Skeletal muscle tissue (tissue), 4 donors: ENCODE measurements around the gene PNKP. TPM values are rescaled to one million over a fixed set of nuclear protein-coding genes. Genes with fewer than 3 reads are reported as not detected.

Experiments
- H3K27ac ChIP-seq: one replicate; pipeline ENCODE4 v1.7.0; 2013; ENCODE audit warnings: mild to moderate bottlenecking, low read depth, low read length, inconsistent platforms
- H3K27me3 ChIP-seq, 3 donors: one replicate each; pipeline ENCODE4 v1.7.0; 2013; ENCODE audit warnings: low read length in 3 of 3; ENCODE audit not compliant: control insufficient read depth in 3 of 3, insufficient read depth in 3 of 3
- H3K36me3 ChIP-seq, 3 donors: one replicate each; pipeline ENCODE4 v1.7.0; 2013; ENCODE audit warnings: low read length in 3 of 3; ENCODE audit not compliant: control insufficient read depth in 3 of 3, insufficient read depth in 3 of 3
- H3K4me1 ChIP-seq, 3 donors: one replicate each; pipeline ENCODE4 v1.7.0; 2013; ENCODE audit warnings: low read length in 3 of 3, mild to moderate bottlenecking in 3 of 3; ENCODE audit not compliant: control insufficient read depth in 3 of 3, insufficient read depth in 3 of 3
- H3K4me3 ChIP-seq, 3 donors: one replicate each; pipeline ENCODE4 v1.7.0; 2013; ENCODE audit warnings: low read length in 3 of 3
- H3K9ac ChIP-seq, 3 donors: one replicate each; pipeline ENCODE4 v1.7.0; 2013; ENCODE audit warnings: low read length in 3 of 3, mild to moderate bottlenecking in 3 of 3, moderate library complexity in 2 of 3, low read depth in 1 of 3
- H3K9me3 ChIP-seq, 3 donors: one replicate each; pipeline ENCODE4 v1.7.0; 2013; ENCODE audit warnings: low read length in 3 of 3; ENCODE audit not compliant: control insufficient read depth in 3 of 3
- total RNA-seq: library from RNA; depleted of rRNA; stranded (reverse); fragments of >200 nt; gene quantifications from one replicate; pipeline ENCODE4 v1.2.3, GENCODE V29; 2014
- donor health status: Osteomylitis.

Gene PNKP
- total RNA-seq, 1 donor from 2014 or later = 17.2 TPM

GRCh38 chr19:49871349-49871985 is 4.1 kb upstream of the PNKP start:
- peaks cover 53 to 72% (median 68%) of the 10 kb centered on the region in 3 donors for H3K4me1 ChIP-seq
- peaks cover 12 to 20% (median 20%) of the 10 kb centered on the region in 3 donors for H3K36me3 ChIP-seq
- no peak overlapping the region for H3K27ac ChIP-seq
- H3K4me3 ChIP-seq = no peak overlapping the region
- H3K27me3 ChIP-seq = no peaks in the 10 kb centered on the region
- no peaks in the 10 kb centered on the region for H3K9me3 ChIP-seq
- peak overlapping the region in 1 of 3 donors; percentile 60 for H3K9ac ChIP-seq

- Histone ChIP-seq H3K27me3 (no peaks in the 10 kb centered on the region), H3K4me3 (peak overlapping the region; percentile 71 to 82 (median 77)), H3K4me1 (peaks cover 56 to 76% (median 71%) of the 10 kb centered on the region in 3 donors), H3K9ac (peak overlapping the region; percentile 52 to 89 (median 81)), H3K9me3 (no peaks in the 10 kb centered on the region), H3K36me3 (peaks cover 12 to 20% (median 17%) of the 10 kb centered on the region in 3 donors), H3K27ac (peak overlapping the region; percentile 82)
These were observed 3.0 kb upstream of the PNKP start for GRCh38 chr19:49870309-49870901.

GRCh38 chr19:49869484-49870308 is 2.3 kb upstream of the PNKP start:
- Histone ChIP-seq H3K9me3 (no peaks in the 10 kb centered on the region), H3K4me3 (peak overlapping the region; percentile 71 to 82 (median 77)), H3K4me1 (peaks cover 56 to 76% (median 66%) of the 10 kb centered on the region in 3 donors), H3K27me3 (no peaks in the 10 kb centered on the region), H3K36me3 (peaks cover 13 to 20% (median 17%) of the 10 kb centered on the region in 3 donors), H3K9ac (peak overlapping the region; percentile 52 to 89 (median 81)), H3K27ac (peak overlapping the region; percentile 96)

GRCh38 chr19:49869009-49869483 is 1.7 kb upstream of the PNKP start:
- Histone ChIP-seq H3K27me3 (no peaks in the 10 kb centered on the region), H3K4me3 (peak overlapping the region; percentile 54 to 75 (median 70)), H3K27ac (peak overlapping the region; percentile 96), H3K36me3 (peaks cover 17 to 21% (median 18%) of the 10 kb centered on the region in 3 donors), H3K9me3 (no peaks in the 10 kb centered on the region), H3K4me1 (peaks cover 50 to 74% (median 59%) of the 10 kb centered on the region in 3 donors), H3K9ac (peak overlapping the region in 2 of 3 donors; percentile 71 to 74)

- Histone ChIP-seq H3K36me3 (peaks cover 18 to 32% (median 28%) of the 10 kb centered on the region in 3 donors), H3K9me3 (no peaks in the 10 kb centered on the region), H3K4me3 (no peak overlapping the region), H3K27me3 (no peaks in the 10 kb centered on the region), H3K9ac (no peak overlapping the region), H3K27ac (no peak overlapping the region), H3K4me1 (peaks cover 29 to 55% (median 35%) of the 10 kb centered on the region in 3 donors)
These were observed 2.5 kb downstream of the PNKP start for GRCh38 chr19:49864890-49865289.

- Histone ChIP-seq H3K9ac (no peak overlapping the region), H3K36me3 (peaks cover 24 to 36% (median 32%) of the 10 kb centered on the region in 3 donors), H3K27ac (no peak overlapping the region), H3K4me3 (no peak overlapping the region), H3K27me3 (no peaks in the 10 kb centered on the region), H3K9me3 (no peaks in the 10 kb centered on the region), H3K4me1 (peaks cover 25 to 48% (median 31%) of the 10 kb centered on the region in 3 donors)
These were observed 3.4 kb downstream of the PNKP start for GRCh38 chr19:49863935-49864320.

- peaks cover 21 to 47% (median 28%) of the 10 kb centered on the region in 3 donors for H3K4me1 ChIP-seq
- H3K9me3 ChIP-seq = no peaks in the 10 kb centered on the region
- no peak overlapping the region for H3K4me3 ChIP-seq
- peak overlapping the region in 1 of 3 donors; percentile 8 for H3K9ac ChIP-seq
- H3K36me3 ChIP-seq = peaks cover 24 to 41% (median 36%) of the 10 kb centered on the region in 3 donors
- H3K27me3 ChIP-seq = no peaks in the 10 kb centered on the region
- no peak overlapping the region for H3K27ac ChIP-seq
These were observed 4.0 kb downstream of the PNKP start for GRCh38 chr19:49863254-49863934.

GRCh38 chr19:49862391-49863253 is 4.8 kb downstream of the PNKP start:
- no peak overlapping the region for H3K27ac ChIP-seq
- peaks cover 15 to 39% (median 22%) of the 10 kb centered on the region in 3 donors for H3K4me1 ChIP-seq

More at GRCh38 chr19:49862391-49863253, 4.8 kb downstream of the PNKP start:
- Histone ChIP-seq H3K9ac (no peak overlapping the region), H3K36me3 (peaks cover 27 to 46% (median 43%) of the 10 kb centered on the region in 3 donors), H3K27me3 (no peaks in the 10 kb centered on the region), H3K4me3 (no peak overlapping the region), H3K9me3 (no peaks in the 10 kb centered on the region)
